GM19467 (cell line): ENCODE measurements around the gene METTL22.
A peak's percentile ranks its signal among the peaks of the same experiment; 100 is the strongest.

Source experiments
- ATAC-seq: cut with Tn5 transposase; IDR thresholded peaks from one replicate; pipeline ENCODE4 v1.9.1; 2021; ENCODE audit warnings: mild to moderate bottlenecking, moderate library complexity; ENCODE audit not compliant: unreplicated experiment

METTL22 gene

DNA sequence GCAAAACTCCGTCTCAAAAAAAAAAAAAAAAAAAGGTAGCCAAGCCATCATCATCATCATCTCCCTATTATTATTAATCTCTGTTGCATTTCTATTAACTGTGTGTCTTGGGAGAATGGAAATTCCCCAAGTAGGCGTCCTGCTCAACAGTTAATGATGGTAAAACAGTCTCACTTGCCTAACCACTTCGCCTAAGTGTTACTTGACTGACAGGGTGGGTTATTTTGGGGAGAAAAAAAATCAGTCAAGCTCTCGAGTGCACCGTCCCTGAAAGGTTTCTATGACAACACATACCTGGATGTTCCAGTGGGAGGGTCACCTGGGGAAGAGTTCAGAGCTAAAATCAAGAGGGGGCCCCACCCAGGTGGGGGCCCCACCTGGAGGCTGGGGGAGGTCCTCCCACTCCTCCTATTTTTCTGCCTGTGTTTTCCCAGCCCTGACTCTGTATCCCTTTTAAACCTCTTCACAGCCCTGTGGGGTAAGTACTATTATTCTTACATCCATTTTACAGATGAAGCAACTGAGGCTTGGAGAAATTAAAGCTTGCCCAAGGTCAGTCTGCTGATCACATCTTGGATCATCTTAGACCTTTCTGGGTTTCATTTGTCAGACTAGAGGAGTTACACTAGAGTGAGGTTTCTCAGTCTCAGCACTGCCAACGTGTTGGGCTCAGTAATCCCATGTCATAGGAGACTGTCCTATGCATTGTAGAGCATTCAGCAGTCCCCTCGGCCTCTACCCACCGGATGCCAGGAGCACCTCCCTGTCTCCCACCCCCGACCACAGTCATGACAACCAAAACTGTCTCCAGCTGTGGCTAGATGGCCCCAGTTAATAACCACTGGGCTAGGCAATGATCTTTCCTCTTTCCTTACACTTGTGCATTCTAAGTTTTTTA lies 41.9 kb downstream of the METTL22 start:
- ATAC-seq = no peak

GRCh38 chr16:8665529-8665928 lies 44.0 kb downstream of the METTL22 start:
- no peak for ATAC-seq

GRCh38 chr16:8667492-8667891 lies 46.0 kb downstream of the METTL22 start:
- no peak for ATAC-seq

DNA sequence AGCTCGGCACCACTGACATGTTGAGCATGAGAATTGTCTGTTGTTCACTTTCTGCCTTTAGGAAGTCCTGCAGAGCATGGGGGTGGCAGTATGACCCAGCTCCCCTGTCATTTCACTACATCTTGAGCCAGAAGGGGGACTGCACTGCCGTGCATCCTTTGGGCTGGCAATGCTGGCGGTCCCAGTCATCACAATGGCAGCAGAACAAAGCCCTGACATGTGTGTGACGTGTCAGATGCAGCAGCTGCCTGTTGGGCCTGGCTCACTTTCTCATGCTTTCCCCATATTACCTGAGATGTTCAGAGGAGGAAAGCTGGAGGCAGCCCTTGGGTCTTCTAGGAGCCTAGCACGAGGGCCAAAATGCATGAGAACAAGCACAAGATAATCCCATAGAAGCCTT lies 46.6 kb downstream of the METTL22 start:
- no peak for ATAC-seq

GRCh38 chr16:8669481-8669880 lies 48.0 kb downstream of the METTL22 start:
- no peak for ATAC-seq

- ATAC-seq = no peak
Observed at GRCh38 chr16:8670014-8670560, 48.6 kb downstream of the METTL22 start.

GRCh38 chr16:8673611-8674412 lies 52.3 kb downstream of the METTL22 start:
- peak; percentile 26 for ATAC-seq

DNA sequence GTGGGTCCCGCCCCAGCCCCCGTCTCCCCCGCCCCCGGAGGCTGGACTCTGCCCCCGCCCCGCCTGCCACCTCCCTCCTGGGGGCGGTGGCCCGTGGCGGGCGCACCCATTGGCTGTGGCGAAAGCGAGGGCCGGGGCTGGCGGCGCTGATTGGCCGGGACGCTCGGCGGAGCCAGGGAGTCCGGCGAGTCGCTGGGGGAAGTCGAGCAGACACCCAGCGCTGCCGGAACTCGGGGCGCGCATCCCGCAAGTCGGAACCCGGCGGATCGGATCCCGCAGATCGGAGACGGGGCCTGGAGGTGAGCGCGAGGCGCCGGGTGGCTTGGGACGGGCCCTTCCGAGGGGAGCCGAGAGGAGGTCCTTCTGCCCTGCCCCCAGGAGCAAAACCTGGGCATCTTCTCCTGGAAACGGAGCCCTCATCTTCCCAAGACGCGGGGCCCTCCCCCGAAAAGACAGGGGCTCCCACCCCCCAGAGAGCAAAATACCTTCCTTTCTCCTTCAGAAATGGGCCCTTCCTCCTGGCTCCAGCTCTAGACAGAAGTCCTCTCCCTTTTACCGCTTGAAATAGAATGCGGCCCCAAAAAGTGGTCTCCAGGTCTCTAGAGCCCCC lies 53.0 kb downstream of the METTL22 start, which contains the start of gene ABAT:
ABAT (plus strand) TSS at position 205 of the 610 bp plus-strand sequence. CDS start 61,123 bp downstream, outside the sequence.
- ATAC-seq = peak; percentile 100

- no peak for ATAC-seq
Observed at GRCh38 chr16:8675183-8676159, 54.0 kb downstream of the METTL22 start.

- ATAC-seq = no peak
Observed at GRCh38 chr16:8676160-8676547, 54.7 kb downstream of the METTL22 start.

DNA sequence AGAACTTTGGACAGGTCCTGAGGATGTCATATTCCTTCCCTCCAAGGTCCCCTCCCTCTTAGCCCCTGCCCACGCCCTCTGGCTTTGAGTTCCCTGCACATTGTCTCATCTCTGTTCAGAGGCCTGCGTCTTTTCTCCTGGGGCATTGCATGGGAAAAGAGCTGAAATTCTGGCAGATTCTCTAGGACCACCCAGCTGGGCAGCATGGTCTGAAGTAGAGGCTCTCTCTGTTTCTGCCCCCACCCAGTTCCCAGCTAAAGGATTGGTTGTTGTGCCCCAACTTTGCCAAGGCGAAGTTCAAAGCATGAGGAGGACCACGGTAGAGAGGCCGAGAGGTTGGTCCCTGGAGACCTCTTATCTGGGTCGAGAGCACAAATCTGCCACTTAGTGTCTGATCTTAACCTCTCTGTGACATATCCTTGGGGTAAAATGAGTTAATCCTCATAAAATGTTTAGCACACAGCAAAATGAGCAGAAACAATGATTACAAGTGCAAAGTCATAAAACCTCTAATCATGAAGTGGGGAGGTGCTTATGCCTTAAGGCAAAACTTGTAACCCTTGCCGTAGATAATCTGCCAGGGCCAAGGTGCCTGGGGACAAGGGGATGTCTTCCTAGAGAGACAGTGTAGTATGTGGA lies 55.4 kb downstream of the METTL22 start:
- no peak for ATAC-seq

DNA sequence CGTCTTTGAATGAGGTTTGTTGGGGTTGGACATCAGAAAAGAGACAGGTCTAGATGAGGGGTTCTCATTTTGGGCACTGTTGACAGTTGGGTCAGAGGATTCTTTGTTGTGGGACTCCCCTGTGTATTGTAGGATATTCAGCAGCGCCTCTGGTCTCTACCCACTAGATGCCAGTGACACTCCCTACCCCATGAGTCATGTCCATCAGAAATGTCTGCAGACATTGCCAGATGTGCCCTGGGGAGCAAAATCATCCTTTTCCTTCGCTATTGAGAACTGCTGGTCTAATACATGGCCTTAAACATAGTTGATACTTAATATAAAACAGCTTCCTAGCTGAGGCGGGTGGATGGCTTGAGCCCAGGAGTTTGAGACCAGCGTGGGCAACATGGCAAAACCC lies 56.0 kb downstream of the METTL22 start:
- ATAC-seq = no peak

- ATAC-seq = no peak
Observed at GRCh38 chr16:8678068-8678927, 56.8 kb downstream of the METTL22 start.

DNA sequence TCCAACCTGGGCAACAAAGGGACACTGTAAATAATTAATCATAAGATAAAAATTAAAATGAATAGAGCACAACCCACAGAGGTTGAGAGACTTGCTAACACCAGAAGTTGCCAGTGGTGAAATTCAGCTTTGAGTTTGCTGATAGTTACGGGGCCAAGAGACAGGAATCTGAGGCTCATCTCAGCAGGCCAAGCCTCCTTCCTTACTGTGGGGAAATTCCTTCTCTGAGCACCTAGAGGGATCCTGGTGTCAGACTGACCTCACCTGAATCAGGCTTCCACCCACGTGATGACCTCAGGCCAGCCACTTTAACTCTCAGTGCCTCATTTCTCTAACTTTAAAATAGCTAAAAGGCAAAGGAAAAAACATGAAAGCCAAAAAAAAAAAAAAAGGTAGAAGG lies 57.7 kb downstream of the METTL22 start:
- ATAC-seq = no peak

- no peak for ATAC-seq
Observed at GRCh38 chr16:8682551-8683259, 61.2 kb downstream of the METTL22 start.

DNA sequence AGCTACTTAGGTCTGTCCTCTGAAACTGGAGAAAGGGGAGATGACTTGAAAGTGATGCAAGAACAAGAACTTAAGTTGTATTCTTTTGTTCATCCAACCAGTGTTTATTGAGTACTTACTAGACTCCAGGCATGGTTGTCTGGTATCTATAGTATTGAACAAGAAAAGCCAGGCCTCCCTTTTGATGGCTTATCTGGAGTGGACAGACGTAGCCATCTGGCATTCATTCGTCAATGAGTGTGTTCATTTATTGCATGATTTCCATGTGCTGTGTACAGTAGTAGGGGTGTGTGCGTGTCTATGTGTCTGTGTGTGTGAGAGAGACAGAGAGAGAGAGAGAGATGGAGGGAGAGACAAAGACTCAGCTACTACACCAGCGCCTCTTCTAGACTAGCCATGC lies 62.1 kb downstream of the METTL22 start:
- no peak for ATAC-seq

DNA sequence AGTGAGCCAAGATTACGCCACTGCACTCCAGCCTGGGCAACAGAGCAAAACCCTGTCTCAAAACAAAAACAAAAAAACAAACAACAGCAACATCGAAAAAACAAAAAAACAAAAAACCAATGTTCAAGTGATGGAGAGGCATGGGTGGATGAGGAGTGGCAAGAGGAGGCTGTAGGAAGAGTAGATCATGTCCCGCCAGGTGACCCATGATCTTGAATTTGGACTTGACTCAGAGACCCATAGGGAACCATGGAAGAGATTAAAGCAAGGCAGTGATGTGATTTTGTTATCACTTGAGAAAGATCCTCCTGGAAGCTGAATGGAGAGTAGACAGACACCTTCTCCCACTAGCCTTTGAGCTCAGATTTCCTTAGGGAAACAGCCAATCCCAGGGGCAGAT lies 64.1 kb downstream of the METTL22 start:
- ATAC-seq = no peak

- no peak for ATAC-seq
Observed at GRCh38 chr16:8686031-8686621, 64.6 kb downstream of the METTL22 start.
